HG02610 (cell line): Measurements from ENCODE around the gene PFKFB1.
A peak's percentile ranks its signal among the peaks of the same experiment; 100 is the strongest.

Experiments
- ATAC-seq: cut with Tn5 transposase; IDR thresholded peaks from one replicate; pipeline ENCODE4 v1.9.1; 2021; ENCODE audit warnings: mild to moderate bottlenecking, moderate library complexity; ENCODE audit not compliant: unreplicated experiment

PFKFB1 gene

DNA sequence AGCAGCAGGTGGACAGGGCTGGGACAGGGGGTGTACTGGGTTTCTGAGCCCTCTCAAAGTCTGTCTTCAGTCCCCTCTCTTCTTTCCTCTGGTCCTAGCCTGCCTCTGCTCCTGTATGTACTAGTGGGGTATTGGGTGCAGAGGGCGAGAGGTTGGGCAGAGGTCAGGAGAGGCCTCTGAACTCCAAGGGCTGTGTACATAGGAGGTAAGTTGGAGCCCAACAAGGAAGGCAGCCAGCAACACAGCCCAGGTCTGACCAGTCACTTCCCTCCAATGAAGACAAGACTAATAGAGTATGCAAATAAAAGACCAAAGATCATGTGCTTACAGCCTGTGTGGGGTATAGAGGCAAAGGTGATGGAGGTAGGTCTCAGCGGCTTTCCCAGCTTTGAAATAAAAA is at the start of gene PFKFB1:
PFKFB1 (minus strand) TSS at position 90 of the 400 bp plus-strand sequence. CDS start 181 bp downstream, outside the sequence.
- ATAC-seq = no peak

DNA sequence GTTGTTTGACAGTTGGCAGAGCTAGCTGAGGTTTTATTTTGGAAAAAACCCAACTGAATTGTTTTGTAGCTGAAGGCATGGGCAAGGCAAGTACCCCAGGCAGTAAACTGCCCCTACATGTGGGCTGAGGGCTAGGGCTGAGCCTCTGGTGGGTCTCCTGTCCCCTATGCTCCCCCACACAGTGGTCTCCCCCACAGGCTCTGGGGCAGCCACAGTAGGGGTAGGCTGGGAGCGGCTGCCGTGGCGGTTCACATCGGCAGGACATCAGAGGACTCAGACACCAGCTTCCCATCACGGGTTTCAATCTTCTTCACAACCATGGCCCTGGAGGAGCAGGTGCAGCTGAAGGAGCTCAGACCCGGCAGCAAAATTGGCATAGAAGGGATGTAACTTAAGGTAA is 47.5 kb upstream of the PFKFB1 start:
- no peak for ATAC-seq

DNA sequence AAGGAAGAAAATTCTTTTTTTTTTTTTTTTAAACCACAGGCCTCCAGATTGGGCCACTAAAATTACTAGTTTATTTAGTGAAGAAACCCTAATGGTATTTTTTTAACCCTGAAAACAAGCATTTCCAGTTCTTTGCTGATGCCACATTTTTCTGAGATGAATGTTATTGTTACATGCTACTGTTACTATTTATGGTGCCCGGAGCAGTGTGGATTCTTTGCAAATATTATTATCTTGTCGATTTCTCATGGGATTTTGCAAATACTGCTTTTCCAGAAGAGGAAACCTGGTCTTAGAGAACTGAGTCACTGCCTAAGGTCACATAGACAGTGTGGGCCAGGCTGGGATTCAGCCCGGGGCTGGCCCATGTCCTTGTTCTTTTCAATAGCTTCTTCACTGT is 45.5 kb upstream of the PFKFB1 start:
- no peak for ATAC-seq

DNA sequence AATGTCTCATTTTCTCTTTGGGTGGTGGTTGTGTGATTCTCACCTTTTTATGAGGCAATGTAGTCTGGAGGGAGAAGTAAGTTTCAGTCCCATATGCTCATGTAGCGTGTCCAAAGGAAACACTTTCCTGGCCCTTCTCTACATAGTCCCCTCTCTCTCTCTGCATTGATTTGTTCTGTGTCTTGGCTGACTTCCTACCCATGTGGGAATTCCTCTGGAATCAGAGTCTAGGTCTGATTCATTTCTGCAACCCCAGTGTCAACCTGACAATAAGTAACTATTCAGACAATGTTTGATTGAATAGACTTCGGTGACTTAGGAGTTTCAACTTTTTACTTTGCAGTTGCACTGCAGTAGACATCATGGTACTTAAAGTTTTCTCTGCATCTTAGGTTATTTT is 39.4 kb upstream of the PFKFB1 start:
- ATAC-seq = no peak

DNA sequence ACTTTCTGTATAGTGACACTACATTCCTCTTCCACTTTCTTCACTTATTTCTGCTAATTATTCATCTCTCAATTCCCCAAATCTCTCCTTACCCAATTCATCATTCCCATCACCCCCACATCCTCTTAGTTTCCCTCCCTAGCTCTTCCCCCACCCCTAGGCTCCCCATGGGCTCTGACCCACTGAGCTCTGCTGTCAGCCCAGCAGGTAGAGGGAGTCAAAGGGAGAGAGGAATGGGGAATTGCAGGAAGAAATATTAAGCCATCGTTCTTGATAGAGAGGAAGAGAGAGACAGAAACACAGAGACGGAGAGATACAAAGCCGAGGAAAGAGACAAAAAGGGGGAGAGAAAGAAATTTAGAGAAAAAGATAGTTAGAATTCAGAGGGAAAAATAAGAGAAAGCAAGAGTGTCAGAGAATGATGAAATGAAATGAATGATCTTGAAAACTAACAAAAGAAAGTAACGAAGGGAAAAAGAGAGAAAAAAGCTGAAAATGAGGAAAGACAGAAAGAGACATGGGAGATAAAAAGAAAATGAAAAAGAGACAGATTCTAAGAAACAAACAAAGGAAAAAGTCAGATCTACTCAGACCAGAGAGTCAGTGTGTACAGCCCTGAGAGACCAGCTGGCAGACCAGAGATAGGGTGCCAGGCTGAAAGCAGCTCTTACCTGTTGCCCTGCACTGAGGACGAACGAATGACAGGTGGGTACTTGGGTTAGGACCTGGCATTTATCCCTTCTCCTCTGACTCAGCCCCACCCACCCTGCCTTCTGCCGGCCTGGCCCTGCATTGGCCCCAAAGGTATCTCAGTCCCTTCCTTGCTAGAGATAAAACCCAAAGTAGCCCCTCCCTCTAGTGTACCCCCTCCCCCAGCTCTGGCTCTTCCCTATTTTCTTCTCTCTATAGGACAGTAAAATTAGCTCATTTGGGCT is 36.5 kb upstream of the PFKFB1 start, which contains the start of gene ALAS2:
ALAS2 (minus strand) TSS at position 707 of the 935 bp plus-strand sequence. CDS start 4,977 bp downstream, outside the sequence.
- ATAC-seq = no peak

DNA sequence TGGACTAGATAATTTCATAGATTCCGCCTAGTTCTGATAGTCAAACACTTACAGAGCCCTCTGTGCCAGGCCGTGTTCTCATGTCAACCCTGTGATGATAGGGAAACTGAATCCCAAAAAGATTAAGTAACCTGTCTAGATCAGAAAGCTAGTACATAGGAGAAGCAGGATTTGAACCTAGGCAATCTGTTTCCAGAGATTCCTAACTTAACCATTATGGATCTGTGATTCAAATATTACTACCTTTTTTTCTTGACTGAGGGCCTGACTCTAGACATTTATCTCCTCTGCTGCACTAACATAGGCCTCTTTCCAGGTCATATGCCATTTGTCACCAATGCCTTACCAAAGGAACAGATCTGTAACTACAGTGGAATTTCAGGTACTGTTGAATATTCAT is 35.3 kb upstream of the PFKFB1 start:
- ATAC-seq = no peak

DNA sequence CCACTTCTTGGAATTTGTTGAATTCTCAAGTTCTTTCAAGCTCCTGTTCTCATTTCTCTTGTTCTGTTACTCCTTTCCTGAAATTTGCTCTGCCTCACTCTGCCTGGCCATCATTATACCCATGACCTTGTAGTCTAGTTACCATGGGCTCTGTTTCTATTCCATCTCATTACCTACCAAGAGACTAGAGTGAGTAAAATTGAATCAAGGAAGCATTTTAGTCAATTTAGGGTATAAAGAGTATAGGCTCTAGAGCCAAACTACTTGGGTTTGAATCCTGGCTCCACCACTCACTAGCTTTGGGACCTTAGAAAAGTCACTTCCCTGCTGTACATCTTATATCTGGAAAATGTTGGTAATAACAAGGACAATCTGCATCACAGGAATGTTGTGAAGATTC is 34.6 kb upstream of the PFKFB1 start:
- ATAC-seq = no peak

DNA sequence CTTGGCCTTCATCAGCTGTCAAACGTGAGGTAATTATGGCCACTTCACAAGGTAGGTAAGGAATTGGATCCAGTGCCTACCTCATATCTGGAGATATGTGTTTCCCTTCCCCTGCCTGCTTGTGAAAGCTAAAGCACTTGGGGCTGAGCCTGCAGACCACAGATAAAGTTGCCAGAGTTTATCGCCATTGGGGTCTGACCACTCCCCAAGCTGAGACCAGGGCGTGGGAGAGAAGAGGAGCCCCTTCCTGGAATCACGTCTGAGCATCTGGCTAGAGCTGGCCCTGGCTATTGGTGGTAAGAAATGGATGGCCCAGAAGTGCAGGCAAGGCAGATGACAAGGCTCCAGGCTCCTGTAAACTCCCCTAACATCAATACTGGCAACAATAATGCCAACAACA is 34.1 kb upstream of the PFKFB1 start:
- ATAC-seq = no peak

DNA sequence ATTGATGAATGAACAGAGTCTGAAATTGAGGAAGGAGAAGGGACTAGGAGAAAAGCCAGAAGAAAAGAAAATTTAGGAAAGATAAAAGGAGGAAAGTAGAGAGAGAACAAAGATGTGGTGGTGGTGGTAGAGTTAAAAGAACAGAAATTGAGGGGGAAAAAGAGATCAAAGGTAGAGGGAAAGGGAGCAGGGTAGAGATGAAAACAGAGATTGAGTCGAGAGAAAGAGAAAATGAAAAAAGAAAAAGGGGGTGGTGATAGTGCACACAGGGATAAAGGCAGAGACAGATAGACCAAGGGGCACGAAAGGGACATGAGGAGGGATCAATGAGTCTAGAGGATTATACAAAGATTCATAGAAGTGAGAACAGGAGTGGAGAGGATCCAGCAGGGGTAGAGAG is 32.9 kb upstream of the PFKFB1 start:
- ATAC-seq = no peak

DNA sequence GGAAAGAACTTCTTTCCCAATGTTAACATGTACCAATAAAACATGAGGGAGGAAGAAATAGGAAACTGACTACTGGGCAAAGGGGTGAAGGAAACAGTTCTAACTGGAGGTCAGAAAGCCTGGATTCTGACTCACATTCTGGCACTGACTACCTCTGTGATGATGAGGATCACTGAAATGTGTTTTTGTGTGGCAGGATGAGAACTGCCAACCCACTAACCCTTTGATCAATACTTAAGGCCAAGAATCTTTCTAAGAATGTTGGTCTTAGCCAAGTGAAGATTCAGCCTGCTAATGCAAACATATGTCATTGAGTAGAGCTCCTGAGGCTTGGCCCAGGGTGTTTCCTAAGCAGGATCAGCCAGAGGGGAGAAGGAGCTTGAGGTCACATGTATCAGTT is 32.2 kb upstream of the PFKFB1 start:
- ATAC-seq = no peak

DNA sequence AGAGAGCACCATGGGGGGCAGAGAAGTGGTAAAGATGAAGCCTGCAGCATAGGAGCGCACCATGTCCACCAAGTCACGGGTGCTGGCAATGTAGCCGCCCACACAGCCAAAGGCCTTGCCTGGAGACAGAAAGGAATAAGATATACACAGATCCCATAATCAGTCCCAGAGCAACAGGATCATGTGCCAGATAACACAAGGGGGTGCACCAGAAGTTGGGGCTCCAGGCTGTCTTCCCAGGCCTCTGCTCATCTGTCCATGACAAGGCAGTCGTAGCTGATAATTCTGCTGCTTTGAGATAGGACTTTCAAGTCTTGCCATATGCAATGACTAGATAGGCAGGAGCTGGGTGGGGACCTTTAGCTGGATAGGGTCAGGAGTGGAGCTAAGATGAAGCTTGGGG is 20.9 kb upstream of the PFKFB1 start:
- no peak for ATAC-seq

DNA sequence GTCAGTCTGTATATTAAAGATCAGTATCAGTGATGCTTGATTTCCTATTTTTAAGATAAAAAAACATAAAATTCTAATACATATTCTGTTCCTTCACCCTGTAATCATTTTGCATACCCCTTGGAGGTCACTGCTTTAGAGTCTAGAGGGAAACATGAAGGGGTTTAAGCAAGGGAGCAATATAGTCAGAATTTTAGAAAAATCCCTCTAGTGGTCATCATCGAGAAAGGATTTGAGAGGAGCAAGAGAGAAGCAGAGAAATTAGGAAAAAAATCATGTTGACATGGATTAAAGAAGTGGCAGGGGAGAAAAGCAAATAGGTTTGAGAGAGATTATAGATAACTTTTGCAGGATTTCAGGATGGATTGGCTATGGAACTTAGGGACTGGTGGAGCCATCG is 17.3 kb upstream of the PFKFB1 start:
- ATAC-seq = no peak

DNA sequence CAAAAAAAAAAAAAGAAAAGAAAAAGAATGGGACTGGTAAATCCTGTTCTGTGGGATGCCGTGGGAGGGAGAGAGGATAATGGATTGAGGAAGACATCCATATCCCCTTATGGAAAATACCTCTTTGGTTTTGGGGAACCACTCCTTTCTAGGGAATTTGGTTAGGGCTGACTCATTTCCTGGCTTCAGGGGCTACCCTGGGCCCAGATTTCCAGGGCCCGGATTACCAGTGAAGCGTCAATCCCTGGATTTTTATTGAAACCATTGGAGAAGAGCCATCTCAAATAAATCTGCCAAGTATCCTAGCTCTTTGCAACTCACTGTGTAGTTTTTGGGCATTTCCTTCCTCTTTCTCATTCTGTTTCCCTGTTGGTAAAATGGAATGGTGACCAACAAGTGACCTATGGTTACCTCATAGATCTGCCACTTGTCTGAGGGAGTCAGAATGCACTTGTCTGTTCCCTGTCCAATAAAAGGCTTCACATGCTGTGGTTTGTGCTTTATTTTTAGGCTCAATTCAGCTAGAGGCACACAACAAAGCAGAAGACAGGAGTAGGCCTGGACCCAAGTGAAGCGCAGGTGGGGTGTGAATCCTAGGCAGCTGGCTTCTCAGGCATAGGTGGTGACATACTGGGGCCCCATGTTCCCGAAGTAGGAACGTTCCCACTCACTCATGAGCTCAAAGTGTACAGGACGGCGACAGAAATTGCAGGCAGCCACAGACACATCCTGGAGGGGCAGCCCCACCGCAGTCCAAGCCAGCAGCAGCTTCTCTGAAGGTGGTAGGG is 14.8 kb upstream of the PFKFB1 start:
- no peak for ATAC-seq

DNA sequence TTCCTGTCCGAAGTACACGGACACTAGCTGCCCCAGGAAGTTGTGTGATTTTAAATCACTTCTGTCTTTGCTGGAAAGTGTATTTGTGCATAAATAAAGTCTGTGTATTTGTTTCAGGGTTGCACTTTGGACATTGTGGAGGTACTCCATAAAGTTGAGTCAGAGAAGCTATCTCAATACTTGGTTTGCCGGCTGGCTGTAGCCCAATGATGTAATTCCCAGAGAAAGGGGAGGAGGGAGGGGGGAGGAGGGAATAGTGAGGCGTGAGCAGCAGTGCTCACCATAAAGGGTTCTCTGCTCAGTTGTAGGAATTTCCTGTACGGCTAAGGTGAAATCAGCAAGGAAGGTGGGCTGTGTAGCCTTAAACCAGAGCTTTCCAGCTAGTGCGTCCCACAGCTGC is 13.7 kb upstream of the PFKFB1 start:
- no peak for ATAC-seq

DNA sequence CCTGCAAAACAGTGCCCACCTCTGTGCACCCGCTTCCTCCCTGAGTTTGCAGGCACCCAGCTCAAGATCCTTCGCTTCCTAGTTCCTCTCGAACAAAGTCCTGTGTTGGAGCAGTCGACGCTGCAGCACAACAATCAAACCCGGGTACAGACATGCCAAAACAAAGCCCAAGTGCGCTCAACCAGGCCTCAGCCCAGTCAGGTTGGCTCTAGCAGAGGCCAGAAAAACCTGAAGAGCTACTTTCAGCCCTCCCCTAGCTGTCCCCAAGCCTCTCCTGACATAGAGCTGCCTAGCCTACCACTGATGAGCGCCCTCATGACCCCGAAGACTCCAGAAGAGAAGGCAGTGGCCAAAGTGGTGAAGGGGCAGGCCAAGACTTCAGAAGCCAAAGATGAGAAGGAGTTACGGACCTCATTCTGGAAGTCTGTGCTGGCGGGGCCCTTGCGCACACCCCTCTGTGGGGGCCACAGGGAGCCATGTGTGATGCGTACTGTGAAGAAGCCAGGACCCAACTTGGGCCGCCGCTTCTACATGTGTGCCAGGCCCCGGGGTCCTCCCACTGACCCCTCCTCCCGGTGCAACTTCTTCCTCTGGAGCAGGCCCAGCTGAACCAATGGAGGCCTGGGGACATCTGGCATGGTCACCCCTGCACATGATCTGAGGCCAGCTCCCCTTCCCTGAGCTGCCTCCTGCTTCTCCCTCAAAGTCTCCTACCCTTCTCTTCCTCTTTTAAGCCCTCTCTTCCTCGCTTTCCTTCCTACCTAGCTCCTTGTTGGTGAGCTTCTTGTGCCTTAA is 13.0 kb upstream of the PFKFB1 start:
- ATAC-seq = no peak

DNA sequence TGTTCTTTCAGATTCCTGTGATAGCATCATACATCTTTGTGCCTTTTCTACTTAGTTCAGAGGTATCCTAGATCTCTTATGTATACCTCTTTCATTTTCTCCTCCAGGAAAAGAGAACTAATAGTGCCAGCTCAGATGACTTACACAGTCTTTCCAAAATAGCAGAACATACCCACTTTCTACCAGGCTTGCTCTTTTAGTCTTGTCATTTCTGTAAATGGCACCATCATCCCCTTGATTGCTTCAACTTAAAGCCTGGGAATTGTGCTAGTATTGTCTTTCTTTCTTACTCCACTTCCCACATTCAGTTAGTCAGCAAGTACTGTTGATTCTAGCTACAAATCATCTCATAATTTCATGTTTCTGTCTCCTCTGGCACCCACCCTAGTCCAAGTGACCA is 11.3 kb upstream of the PFKFB1 start:
- no peak for ATAC-seq

DNA sequence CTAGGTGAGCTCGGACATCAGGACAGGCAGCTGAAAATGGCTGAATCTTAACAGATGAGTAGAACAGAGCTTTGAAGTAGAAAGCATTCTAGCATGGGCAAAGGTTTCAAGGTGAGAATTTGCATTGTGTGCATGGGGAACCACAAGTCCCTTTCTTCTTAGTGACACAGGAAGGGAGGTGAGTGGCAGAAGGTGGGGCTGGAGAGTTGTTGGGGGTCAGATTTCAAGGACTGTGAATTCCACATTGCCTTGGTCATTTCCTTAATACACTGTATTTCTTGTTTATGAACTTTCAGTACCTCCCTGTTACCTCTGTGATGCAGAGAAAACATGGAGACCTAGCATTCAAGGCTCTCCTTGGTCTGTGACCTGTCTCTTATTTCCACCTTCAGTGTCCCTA is 10.2 kb upstream of the PFKFB1 start:
- ATAC-seq = no peak

DNA sequence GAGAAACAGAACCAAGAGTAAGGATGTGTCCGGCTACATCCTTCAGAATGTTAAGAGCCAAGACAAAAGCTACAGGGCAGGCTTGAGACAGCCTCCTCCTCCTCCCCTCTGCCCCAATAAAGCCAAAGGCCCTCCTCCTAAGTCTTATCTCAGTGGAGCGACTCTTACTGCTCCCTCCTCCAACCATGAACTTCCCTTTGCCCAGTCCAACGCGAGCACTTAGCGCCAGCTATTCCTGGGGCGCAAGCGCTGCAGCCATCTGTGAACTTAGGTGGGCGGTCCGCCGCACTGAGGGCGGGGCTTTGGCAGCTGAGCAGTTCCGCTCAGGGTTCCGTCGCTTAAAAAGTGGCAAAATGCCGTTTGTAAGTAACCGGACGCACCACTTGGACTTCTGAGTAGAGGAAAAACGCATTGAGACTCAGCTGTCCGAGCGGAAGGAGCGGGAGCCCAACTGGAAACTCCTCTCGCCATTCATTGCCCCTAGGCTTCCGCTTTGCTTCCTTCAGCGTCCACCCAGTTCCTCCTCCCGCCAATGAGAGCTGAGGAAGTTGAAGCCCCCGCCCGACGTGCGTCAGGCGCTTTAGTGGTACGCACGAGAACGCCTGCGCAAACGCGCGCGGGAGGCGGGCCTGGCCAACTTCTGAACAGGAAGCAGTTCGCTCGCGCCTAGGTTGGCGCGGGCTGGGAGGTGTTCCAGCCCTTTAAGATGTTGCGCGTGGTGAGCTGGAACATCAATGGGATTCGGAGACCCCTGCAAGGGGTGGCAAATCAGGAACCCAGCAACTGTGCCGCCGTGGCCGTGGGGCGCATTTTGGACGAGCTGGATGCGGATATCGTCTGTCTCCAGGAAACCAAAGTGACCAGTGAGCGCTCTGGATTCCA is 6.0 kb upstream of the PFKFB1 start, which contains the start of gene APEX2:
APEX2 (plus strand) TSS at position 647 of the 882 bp plus-strand sequence; CDS start at position 707, 60 bp downstream.
- peak; percentile 91 for ATAC-seq

DNA sequence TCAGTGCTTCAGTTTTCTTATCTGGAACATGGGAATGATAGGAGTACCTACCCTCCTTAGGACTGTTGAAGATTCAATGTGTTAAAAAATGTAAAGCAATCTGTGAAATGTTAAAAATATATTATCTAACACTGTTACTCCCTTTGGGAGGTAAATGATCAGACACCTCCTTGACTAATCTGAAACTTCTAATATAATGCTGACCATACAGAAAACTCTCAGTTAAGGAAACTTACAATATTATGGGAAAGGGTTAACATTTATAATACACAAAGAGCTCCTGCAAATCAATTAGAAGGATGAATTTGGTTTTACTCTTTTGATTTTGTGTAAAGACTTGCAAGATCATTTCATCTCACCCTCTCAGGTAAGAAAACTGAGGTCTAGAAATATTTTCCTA is 1.6 kb upstream of the PFKFB1 start:
- ATAC-seq = no peak
